Ishikawa (cell line): Measurements from ENCODE around the gene FAM114A2.

Experiments used
- CEBPB ChIP-seq: IDR thresholded peaks from 2 replicates; pipeline ENCODE4 v1.6.1; 2012
- CREB1 ChIP-seq: IDR thresholded peaks from 2 replicates; pipeline ENCODE4 v1.6.1; 2012; ENCODE audit warnings: low read depth
- EGR1 ChIP-seq: IDR thresholded peaks from 2 replicates; pipeline ENCODE4 v1.6.1; 2012
- EP300 ChIP-seq: IDR thresholded peaks from 2 replicates; pipeline ENCODE4 v1.6.1; 2012; ENCODE audit warnings: borderline replicate concordance
- FOXM1 ChIP-seq: IDR thresholded peaks from 2 replicates; pipeline ENCODE4 v1.6.1; 2012; ENCODE audit warnings: low read depth, borderline replicate concordance
- NFIC ChIP-seq: IDR thresholded peaks from 2 replicates; pipeline ENCODE4 v1.6.1; 2012
- RAD21 ChIP-seq: IDR thresholded peaks from 2 replicates; pipeline ENCODE4 v1.6.1; 2012; ENCODE audit warnings: low read depth
- TAF1 ChIP-seq: IDR thresholded peaks from 2 replicates; pipeline ENCODE4 v1.6.1; 2012; ENCODE audit warnings: low read depth, mild to moderate bottlenecking
- TCF12 ChIP-seq: IDR thresholded peaks from 2 replicates; pipeline ENCODE4 v1.6.1; 2012; ENCODE audit warnings: low read depth
- TEAD4 ChIP-seq: IDR thresholded peaks from 2 replicates; pipeline ENCODE4 v1.6.1; 2012
- USF1 ChIP-seq: IDR thresholded peaks from 2 replicates; pipeline ENCODE4 v1.6.1; 2012
- YY1 ChIP-seq: IDR thresholded peaks from 2 replicates; pipeline ENCODE4 v1.6.1; 2012; ENCODE audit warnings: low read depth
- ZBTB7A ChIP-seq: IDR thresholded peaks from 2 replicates; pipeline ENCODE4 v1.6.1; 2012; ENCODE audit warnings: low read depth
- TF ChIP-seq, protein P1 (sequence below): IDR thresholded peaks from 2 replicates; pipeline ENCODE4 v1.6.1; 2012
- TF ChIP-seq, protein P2 (sequence below): IDR thresholded peaks from 2 replicates; pipeline ENCODE4 v1.6.1; 2012; ENCODE audit warnings: low read depth, mild to moderate bottlenecking

FAM114A2 gene

DNA sequence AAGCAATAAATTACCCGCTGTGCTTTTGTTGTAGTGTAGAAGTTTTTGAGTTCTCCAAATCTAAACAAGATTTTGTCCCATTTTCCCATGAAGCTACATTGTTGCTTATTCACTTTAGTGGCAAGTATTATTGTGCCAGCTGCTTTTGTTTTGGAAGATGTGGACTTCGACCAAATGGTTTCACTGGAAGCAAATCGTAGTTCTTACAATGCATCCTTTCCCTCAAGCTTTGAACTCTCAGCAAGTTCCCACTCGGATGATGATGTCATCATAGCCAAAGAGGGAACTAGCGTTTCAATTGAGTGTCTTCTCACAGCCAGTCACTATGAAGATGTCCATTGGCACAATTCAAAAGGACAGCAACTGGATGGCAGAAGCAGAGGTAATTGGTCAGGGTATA is 10.9 kb upstream of the FAM114A2 start:
- no peak for TF ChIP-seq EP300
- TF ChIP-seq CREB1, result no peak
- TF ChIP-seq USF1, result no peak
- TF ChIP-seq NFIC, result no peak
- no peak for TF ChIP-seq RAD21
- no peak for TF ChIP-seq YY1
- TF ChIP-seq TCF12, result no peak
- TF ChIP-seq, protein P1, sequence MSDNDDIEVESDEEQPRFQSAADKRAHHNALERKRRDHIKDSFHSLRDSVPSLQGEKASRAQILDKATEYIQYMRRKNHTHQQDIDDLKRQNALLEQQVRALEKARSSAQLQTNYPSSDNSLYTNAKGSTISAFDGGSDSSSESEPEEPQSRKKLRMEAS, result no peak
- TF ChIP-seq ZBTB7A, result no peak
- no peak for TF ChIP-seq FOXM1
- TF ChIP-seq CEBPB, result no peak

GRCh38 chr5:154047324-154047723 is 8.6 kb upstream of the FAM114A2 start:
- no peak for TF ChIP-seq NFIC
- TF ChIP-seq ZBTB7A, result no peak
- TF ChIP-seq EGR1, result no peak
- TF ChIP-seq USF1, result no peak
- no peak for TF ChIP-seq EP300
- TF ChIP-seq, protein P2, sequence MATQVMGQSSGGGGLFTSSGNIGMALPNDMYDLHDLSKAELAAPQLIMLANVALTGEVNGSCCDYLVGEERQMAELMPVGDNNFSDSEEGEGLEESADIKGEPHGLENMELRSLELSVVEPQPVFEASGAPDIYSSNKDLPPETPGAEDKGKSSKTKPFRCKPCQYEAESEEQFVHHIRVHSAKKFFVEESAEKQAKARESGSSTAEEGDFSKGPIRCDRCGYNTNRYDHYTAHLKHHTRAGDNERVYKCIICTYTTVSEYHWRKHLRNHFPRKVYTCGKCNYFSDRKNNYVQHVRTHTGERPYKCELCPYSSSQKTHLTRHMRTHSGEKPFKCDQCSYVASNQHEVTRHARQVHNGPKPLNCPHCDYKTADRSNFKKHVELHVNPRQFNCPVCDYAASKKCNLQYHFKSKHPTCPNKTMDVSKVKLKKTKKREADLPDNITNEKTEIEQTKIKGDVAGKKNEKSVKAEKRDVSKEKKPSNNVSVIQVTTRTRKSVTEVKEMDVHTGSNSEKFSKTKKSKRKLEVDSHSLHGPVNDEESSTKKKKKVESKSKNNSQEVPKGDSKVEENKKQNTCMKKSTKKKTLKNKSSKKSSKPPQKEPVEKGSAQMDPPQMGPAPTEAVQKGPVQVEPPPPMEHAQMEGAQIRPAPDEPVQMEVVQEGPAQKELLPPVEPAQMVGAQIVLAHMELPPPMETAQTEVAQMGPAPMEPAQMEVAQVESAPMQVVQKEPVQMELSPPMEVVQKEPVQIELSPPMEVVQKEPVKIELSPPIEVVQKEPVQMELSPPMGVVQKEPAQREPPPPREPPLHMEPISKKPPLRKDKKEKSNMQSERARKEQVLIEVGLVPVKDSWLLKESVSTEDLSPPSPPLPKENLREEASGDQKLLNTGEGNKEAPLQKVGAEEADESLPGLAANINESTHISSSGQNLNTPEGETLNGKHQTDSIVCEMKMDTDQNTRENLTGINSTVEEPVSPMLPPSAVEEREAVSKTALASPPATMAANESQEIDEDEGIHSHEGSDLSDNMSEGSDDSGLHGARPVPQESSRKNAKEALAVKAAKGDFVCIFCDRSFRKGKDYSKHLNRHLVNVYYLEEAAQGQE, result no peak
- TF ChIP-seq RAD21, result no peak
- no peak for TF ChIP-seq FOXM1
- TF ChIP-seq YY1, result no peak

- TF ChIP-seq FOXM1, result no peak
- no peak for TF ChIP-seq EGR1
- no peak for TF ChIP-seq CEBPB
- TF ChIP-seq TCF12, result no peak
- TF ChIP-seq CREB1, result no peak
- TF ChIP-seq, protein P1, result no peak
- no peak for TF ChIP-seq RAD21
Measured at GRCh38 chr5:154046486-154046885, 7.8 kb upstream of the FAM114A2 start.

DNA sequence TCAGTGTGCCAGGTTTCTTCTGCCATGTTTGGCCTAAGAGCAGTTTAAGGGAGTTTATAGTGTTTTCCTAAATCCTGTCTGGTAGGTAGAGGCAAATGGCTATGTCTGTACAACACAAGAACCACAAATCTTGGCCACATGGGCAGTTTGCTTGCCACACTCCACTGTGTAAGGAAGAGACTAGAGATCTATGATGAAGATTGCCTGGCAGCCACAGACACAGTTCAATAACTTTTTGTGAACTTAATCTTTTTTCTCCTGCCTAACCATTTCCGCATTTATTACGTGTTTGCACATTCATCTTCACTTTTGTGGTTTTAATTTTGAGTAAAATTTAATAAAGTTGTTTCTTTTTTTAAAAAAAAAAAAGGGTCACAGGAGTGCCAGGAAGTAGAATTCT is 5.9 kb upstream of the FAM114A2 start:
- TF ChIP-seq, protein P1, result no peak
- TF ChIP-seq TAF1 (no peak), CREB1 (no peak)

DNA sequence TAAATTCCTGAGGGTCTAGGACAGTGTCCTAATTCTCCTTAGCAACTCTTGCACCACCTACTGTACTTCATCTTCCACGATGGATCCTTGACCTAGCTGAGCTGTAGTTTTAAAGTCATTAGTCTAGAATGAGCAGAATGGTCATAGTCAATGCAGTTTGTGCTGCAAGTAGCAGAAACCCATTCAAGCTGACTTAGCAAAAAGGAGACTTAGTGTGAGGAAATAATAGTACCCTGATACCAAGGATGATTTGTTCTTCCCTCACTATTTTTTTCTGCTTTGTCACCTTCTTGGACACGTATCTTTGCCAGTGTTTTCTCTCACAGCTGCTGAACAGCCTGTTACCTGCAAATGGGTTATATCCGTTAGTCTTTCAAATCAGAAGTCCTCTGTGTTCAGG is 5.4 kb upstream of the FAM114A2 start:
- TF ChIP-seq CEBPB, result no peak
- no peak for TF ChIP-seq USF1
- no peak for TF ChIP-seq TEAD4
- TF ChIP-seq, protein P1, result no peak
- TF ChIP-seq, protein P2, result no peak
- TF ChIP-seq YY1, result no peak
- no peak for TF ChIP-seq NFIC
- no peak for TF ChIP-seq EGR1
- TF ChIP-seq EP300, result no peak
- TF ChIP-seq FOXM1, result no peak
- no peak for TF ChIP-seq TAF1
- no peak for TF ChIP-seq TCF12
- no peak for TF ChIP-seq ZBTB7A
- TF ChIP-seq CREB1, result no peak
- TF ChIP-seq RAD21, result no peak

GRCh38 chr5:154042766-154043165 is 4.1 kb upstream of the FAM114A2 start:
- TF ChIP-seq TEAD4 (no peak), RAD21 (no peak), NFIC (no peak), USF1 (no peak), TAF1 (no peak), YY1 (no peak), CEBPB (no peak), TCF12 (no peak), EP300 (no peak), EGR1 (no peak), CREB1 (no peak), ZBTB7A (no peak), FOXM1 (no peak)
- TF ChIP-seq, protein P1, result no peak
- TF ChIP-seq, protein P2, result no peak
